Karpas-422 (cell line): Measurements from ENCODE around the gene FREM2. TPM values are rescaled to one million over a fixed set of nuclear protein-coding genes. Genes with fewer than 3 reads are reported as not detected.

Experiments
- DNase-seq: peaks from one replicate; pipeline ENCODE4 v3.0.0-alpha.2; 2015
- H2AFZ ChIP-seq: fragments of 200-600 bp; sonication (generic); 2 replicates; pipeline ENCODE4 v1.6.1; 2014; ENCODE audit warnings: antibody characterized with exemption, low read length, mixed read lengths
- H3K27ac ChIP-seq: fragments of 200-600 bp; sonication (generic); 2 replicates; pipeline ENCODE4 v1.5.1; 2014; ENCODE audit warnings: mild to moderate bottlenecking, low read length, moderate library complexity
- H3K27me3 ChIP-seq: fragments of 200-600 bp; sonication (generic); 2 replicates; pipeline ENCODE4 v1.6.1; 2014; ENCODE audit warnings: low read length, mixed read lengths
- H3K36me3 ChIP-seq: fragments of 200-600 bp; sonication (generic); 2 replicates; pipeline ENCODE4 v1.6.1; 2014; ENCODE audit warnings: low read length, mixed read lengths; ENCODE audit not compliant: insufficient read depth
- H3K4me1 ChIP-seq: fragments of 200-600 bp; sonication (generic); 2 replicates; pipeline ENCODE4 v1.6.1; 2014; ENCODE audit warnings: mild to moderate bottlenecking, low read length, mixed read lengths
- H3K4me2 ChIP-seq: fragments of 200-600 bp; sonication (generic); 2 replicates; pipeline ENCODE4 v1.6.1; 2014; ENCODE audit warnings: low read length, low read depth, mild to moderate bottlenecking; ENCODE audit not compliant: poor library complexity, severe bottlenecking
- H3K4me3 ChIP-seq: fragments of 200-600 bp; sonication (generic); 2 replicates; pipeline ENCODE4 v1.5.1; 2014; ENCODE audit warnings: mild to moderate bottlenecking, antibody characterized with exemption, low read length, mixed read lengths
- H3K79me2 ChIP-seq: fragments of 200-600 bp; sonication (generic); 2 replicates; pipeline ENCODE4 v1.6.1; 2014; ENCODE audit warnings: mild to moderate bottlenecking, low read length, mixed read lengths
- H3K9ac ChIP-seq: fragments of 200-600 bp; sonication (generic); 2 replicates; pipeline ENCODE4 v1.6.0; 2014; ENCODE audit warnings: low read length
- H3K9me2 ChIP-seq: fragments of 200-600 bp; sonication (generic), shearing (Covaris generic); replicated peaks from 2 replicates; pipeline ENCODE4 v1.6.0; 2014; ENCODE audit warnings: mild to moderate bottlenecking, low read length, moderate library complexity; ENCODE audit not compliant: insufficient read depth
- H3K9me3 ChIP-seq: fragments of 300-700, 200-600 bp; sonication (generic); 2 replicates; pipeline ENCODE4 v1.6.1; 2014; ENCODE audit warnings: low read length, mixed read lengths
- H4K20me1 ChIP-seq: fragments of 200-600 bp; sonication (generic); 2 replicates; pipeline ENCODE4 v1.6.1; 2014; ENCODE audit warnings: mild to moderate bottlenecking, antibody characterized with exemption, low read length, low read depth; ENCODE audit not compliant: insufficient read depth
- total RNA-seq: library from RNA; depleted of rRNA; stranded (reverse); fragments of >200 nt; shearing (Covaris generic); gene quantifications from 2 replicates; pipeline ENCODE4 v1.2.3, GENCODE V29; 2014; ENCODE audit warnings: low replicate concordance

Gene FREM2
- total RNA-seq, 1 experiment from 2014 or later, result not detected

GRCh38 chr13:38879278-38879677 lies 192.4 kb downstream of the FREM2 start:
- Histone ChIP-seq H2AFZ (no peak overlapping the region), H3K27me3 (no peaks in the 10 kb centered on the region)

GRCh38 chr13:38879786-38880185 lies 192.9 kb downstream of the FREM2 start:
- no peak overlapping the region for H2AFZ ChIP-seq
- no peaks in the 10 kb centered on the region for H3K27me3 ChIP-seq
- no peak overlapping the region for H3K9ac ChIP-seq
- no peaks in the 10 kb centered on the region for H3K79me2 ChIP-seq
- no peak overlapping the region for H3K4me3 ChIP-seq
- no peaks in the 10 kb centered on the region for H3K4me1 ChIP-seq
- H3K9me3 ChIP-seq, result no peaks in the 10 kb centered on the region
- no peak for DNase-seq
- no peaks in the 10 kb centered on the region for H4K20me1 ChIP-seq
- H3K9me2 ChIP-seq, result no peaks in the 10 kb centered on the region
- no peak overlapping the region for H3K27ac ChIP-seq
- no peak overlapping the region for H3K4me2 ChIP-seq
- no peaks in the 10 kb centered on the region for H3K36me3 ChIP-seq

More at GRCh38 chr13:38879278-38879677, 192.4 kb downstream of the FREM2 start:
- DNase-seq, result no peak
- Histone ChIP-seq H3K36me3 (no peaks in the 10 kb centered on the region), H3K9ac (no peak overlapping the region), H3K9me2 (no peaks in the 10 kb centered on the region), H3K9me3 (no peaks in the 10 kb centered on the region), H3K4me1 (no peaks in the 10 kb centered on the region), H3K79me2 (no peaks in the 10 kb centered on the region), H3K27ac (no peak overlapping the region), H4K20me1 (no peaks in the 10 kb centered on the region), H3K4me3 (no peak overlapping the region), H3K4me2 (no peak overlapping the region)

GRCh38 chr13:38880397-38880796 lies 193.5 kb downstream of the FREM2 start:
- Histone ChIP-seq H3K9ac (no peak overlapping the region), H3K4me1 (no peaks in the 10 kb centered on the region), H3K79me2 (no peaks in the 10 kb centered on the region), H3K4me2 (no peak overlapping the region), H3K9me2 (no peaks in the 10 kb centered on the region), H3K27me3 (no peaks in the 10 kb centered on the region), H2AFZ (no peak overlapping the region), H4K20me1 (no peaks in the 10 kb centered on the region), H3K27ac (no peak overlapping the region), H3K36me3 (no peaks in the 10 kb centered on the region), H3K9me3 (no peaks in the 10 kb centered on the region), H3K4me3 (no peak overlapping the region)
- no peak for DNase-seq

- H3K9ac ChIP-seq, result no peak overlapping the region
- H4K20me1 ChIP-seq, result no peaks in the 10 kb centered on the region
- no peak overlapping the region for H3K27ac ChIP-seq
- no peak overlapping the region for H3K4me2 ChIP-seq
- no peaks in the 10 kb centered on the region for H3K27me3 ChIP-seq
- no peaks in the 10 kb centered on the region for H3K9me2 ChIP-seq
- H2AFZ ChIP-seq, result no peak overlapping the region
- H3K9me3 ChIP-seq, result no peaks in the 10 kb centered on the region
- no peaks in the 10 kb centered on the region for H3K4me1 ChIP-seq
- H3K36me3 ChIP-seq, result no peaks in the 10 kb centered on the region
- H3K79me2 ChIP-seq, result no peaks in the 10 kb centered on the region
- no peak for DNase-seq
- no peak overlapping the region for H3K4me3 ChIP-seq
Observed at GRCh38 chr13:38883783-38884182, 196.9 kb downstream of the FREM2 start.

GRCh38 chr13:38888309-38888708 lies 201.4 kb downstream of the FREM2 start:
- no peak for DNase-seq
- no peaks in the 10 kb centered on the region for H3K27me3 ChIP-seq
- no peak overlapping the region for H3K9ac ChIP-seq
- H3K9me2 ChIP-seq, result no peaks in the 10 kb centered on the region
- H3K9me3 ChIP-seq, result no peaks in the 10 kb centered on the region
- H3K4me3 ChIP-seq, result no peak overlapping the region
- H3K27ac ChIP-seq, result no peak overlapping the region
- H2AFZ ChIP-seq, result no peak overlapping the region
- H3K4me2 ChIP-seq, result no peak overlapping the region
- no peaks in the 10 kb centered on the region for H3K79me2 ChIP-seq
- no peaks in the 10 kb centered on the region for H4K20me1 ChIP-seq
- H3K4me1 ChIP-seq, result no peaks in the 10 kb centered on the region
- no peaks in the 10 kb centered on the region for H3K36me3 ChIP-seq

- Histone ChIP-seq H3K9me3 (no peaks in the 10 kb centered on the region), H2AFZ (no peak overlapping the region)
- no peak for DNase-seq
Observed at GRCh38 chr13:38895075-38895474, 208.2 kb downstream of the FREM2 start.

GRCh38 chr13:38897521-38897920 lies 210.6 kb downstream of the FREM2 start:
- no peak overlapping the region for H3K27ac ChIP-seq
- no peak overlapping the region for H3K9ac ChIP-seq
- no peaks in the 10 kb centered on the region for H3K9me3 ChIP-seq
- H3K79me2 ChIP-seq, result no peaks in the 10 kb centered on the region
- no peak overlapping the region for H3K4me3 ChIP-seq
- no peak overlapping the region for H3K4me2 ChIP-seq
- no peaks in the 10 kb centered on the region for H3K4me1 ChIP-seq
- H3K27me3 ChIP-seq, result no peaks in the 10 kb centered on the region
- no peak overlapping the region for H2AFZ ChIP-seq
- H3K9me2 ChIP-seq, result no peaks in the 10 kb centered on the region
- no peak for DNase-seq
- no peaks in the 10 kb centered on the region for H3K36me3 ChIP-seq
- H4K20me1 ChIP-seq, result no peaks in the 10 kb centered on the region

More at GRCh38 chr13:38895075-38895474, 208.2 kb downstream of the FREM2 start:
- Histone ChIP-seq H3K27me3 (no peaks in the 10 kb centered on the region), H3K9ac (no peak overlapping the region), H3K79me2 (no peaks in the 10 kb centered on the region), H4K20me1 (no peaks in the 10 kb centered on the region), H3K36me3 (no peaks in the 10 kb centered on the region), H3K4me2 (no peak overlapping the region), H3K4me1 (no peaks in the 10 kb centered on the region), H3K27ac (no peak overlapping the region), H3K9me2 (no peaks in the 10 kb centered on the region), H3K4me3 (no peak overlapping the region)

- Histone ChIP-seq H3K9me3 (no peaks in the 10 kb centered on the region), H3K4me2 (no peak overlapping the region), H3K4me1 (no peaks in the 10 kb centered on the region), H2AFZ (no peak overlapping the region), H3K79me2 (no peaks in the 10 kb centered on the region), H3K27ac (no peak overlapping the region), H3K9me2 (no peaks in the 10 kb centered on the region), H3K36me3 (no peaks in the 10 kb centered on the region), H3K4me3 (no peak overlapping the region), H3K27me3 (no peaks in the 10 kb centered on the region), H4K20me1 (no peaks in the 10 kb centered on the region), H3K9ac (no peak overlapping the region)
- no peak for DNase-seq
Observed at GRCh38 chr13:38898481-38898880, 211.6 kb downstream of the FREM2 start.

GRCh38 chr13:38899571-38899970 lies 212.7 kb downstream of the FREM2 start:
- Histone ChIP-seq H3K36me3 (no peaks in the 10 kb centered on the region), H3K27ac (no peak overlapping the region), H4K20me1 (no peaks in the 10 kb centered on the region), H3K9me3 (no peaks in the 10 kb centered on the region), H2AFZ (no peak overlapping the region), H3K79me2 (no peaks in the 10 kb centered on the region), H3K4me3 (no peak overlapping the region), H3K9me2 (no peaks in the 10 kb centered on the region), H3K4me1 (no peaks in the 10 kb centered on the region), H3K27me3 (no peaks in the 10 kb centered on the region), H3K9ac (no peak overlapping the region), H3K4me2 (no peak overlapping the region)
- DNase-seq, result no peak
